HepG2 (cell line): ENCODE measurements around the gene TNS1. TPM values are rescaled to one million over a fixed set of nuclear protein-coding genes. Genes with fewer than 3 reads are reported as not detected.

Experiments used
- ATAC-seq: fragments of 200-7000 bp; cut with Tn5 transposase; 3 replicates; pipeline ENCODE4 v1.9.1; 2020; ENCODE audit warnings: mild to moderate bottlenecking, moderate library complexity
- BruUV-seq: library from RNA; stranded (reverse); fragments of 400-500 nt; replicated peaks from 2 replicates; lab custom pipeline; 2021; lab: Mats Ljungman, UMichigan
- CTCF ChIA-PET: fragments of 300-600 bp; formaldehyde crosslinking; extraction: SDS; loops from one replicate; lab custom pipeline; 2021; ENCODE audit warnings: low total read pairs, inconsistent platforms, low intra/inter-chr PET ratio; lab: Yijun Ruan, JAX
- POLR2A ChIA-PET: fragments of 350-600 bp; sonication (Branson Sonifier 250); formaldehyde crosslinking; loops from one replicate; lab custom pipeline; 2020; ENCODE audit warnings: antibody characterized with exemption, inconsistent platforms; lab: Yijun Ruan, JAX
- DNase-seq: peaks from one replicate; pipeline ENCODE4 v3.0.0-alpha.2; 2015; ENCODE audit warnings: low spot score
- FAIRE-seq: peaks from 3 replicates; lab custom pipeline; 2011; peaks lifted over from hg19 to GRCh38; lab: Jason Lieb, UNC
- H2AFZ ChIP-seq: one replicate; pipeline ENCODE4 v1.6.1; 2011; ENCODE audit warnings: low read length, inconsistent platforms
- H3K27ac ChIP-seq: fragments of 300-600 bp; 3 replicates; pipeline ENCODE4 v1.8.0; 2011; ENCODE audit warnings: mixed run types, mild to moderate bottlenecking, mixed read lengths, low read length, inconsistent platforms; ENCODE audit not compliant: insufficient read depth; ENCODE audit errors: extremely low read length
- H3K27me3 ChIP-seq, 2 experiments: fragments of 200-600 bp in 1 of 2; 2 replicates in 1 of 2; 3 replicates in 1 of 2; pipeline versions ENCODE4 v1.6.0 to v1.8.0; 2011; ENCODE audit warnings: low read length in 2 of 2, mild to moderate bottlenecking in 2 of 2, moderate library complexity in 2 of 2, inconsistent platforms in 1 of 2; ENCODE audit not compliant: insufficient read depth in 2 of 2, control insufficient read depth in 1 of 2
- H3K36me3 ChIP-seq, 2 experiments: fragments of 200-600 bp in 1 of 2; replicated peaks in 1 of 2; 2 replicates in 1 of 2; 3 replicates in 1 of 2; pipeline versions ENCODE4 v1.5.1 to v1.8.0; 2011; ENCODE audit warnings: low read length in 2 of 2, inconsistent platforms in 1 of 2; ENCODE audit not compliant: insufficient read depth in 2 of 2, control insufficient read depth in 1 of 2
- H3K4me1 ChIP-seq: 2 replicates; pipeline ENCODE4 v1.5.1; 2012; ENCODE audit warnings: low read length, inconsistent platforms; ENCODE audit not compliant: insufficient read depth
- H3K4me2 ChIP-seq: 2 replicates; pipeline ENCODE4 v1.6.0; 2011; ENCODE audit warnings: low read depth, low read length, inconsistent platforms
- H3K4me3 ChIP-seq, 3 experiments: fragments of 200-600 bp in 1 of 3; sonication (generic), shearing (Covaris generic) in 1 of 3; replicated peaks in 1 of 3; 2 replicates each; pipeline ENCODE4 v1.5.1; 2011 to 2016; ENCODE audit warnings: low read length in 3 of 3, inconsistent platforms in 2 of 3, low read depth in 2 of 3, mild to moderate bottlenecking in 2 of 3, control low read depth in 1 of 3, mixed read lengths in 1 of 3; ENCODE audit not compliant: insufficient read depth in 1 of 3
- H3K79me2 ChIP-seq: one replicate; pipeline ENCODE4 v1.6.1; 2011; ENCODE audit warnings: low read length, inconsistent platforms; ENCODE audit not compliant: insufficient read depth
- H3K9ac ChIP-seq: 2 replicates; pipeline ENCODE4 v1.6.0; 2011; ENCODE audit warnings: mild to moderate bottlenecking, low read depth, low read length, inconsistent platforms; ENCODE audit not compliant: insufficient read depth
- H3K9me3 ChIP-seq: 2 replicates; pipeline ENCODE4 v1.5.1; 2012; ENCODE audit warnings: mild to moderate bottlenecking, low read length
- H4K20me1 ChIP-seq: 2 replicates; pipeline ENCODE4 v1.6.0; 2011; ENCODE audit warnings: inconsistent platforms, mild to moderate bottlenecking, low read length, moderate library complexity; ENCODE audit not compliant: insufficient read depth
- ATF4 ChIP-seq, 2 experiments: fragments of 450-650 bp in 1 of 2; sonication (generic) in 1 of 2; formaldehyde crosslinking; IDR thresholded peaks; 2 replicates each; pipeline versions ENCODE4 v1.5.0 to v1.8.0; 2020 to 2022; ENCODE audit warnings: mild to moderate bottlenecking in 1 of 2, missing genetic modification reagents in 1 of 2
- HDAC2 ChIP-seq: sonication (generic); formaldehyde crosslinking; IDR thresholded peaks from 2 replicates; pipeline ENCODE4 v1.4.0; 2020; ENCODE audit warnings: missing genetic modification reagents
- HIVEP1 ChIP-seq: sonication (generic); formaldehyde crosslinking; IDR thresholded peaks from 2 replicates; pipeline ENCODE4 v1.4.0; 2020; ENCODE audit warnings: mild to moderate bottlenecking, missing genetic modification reagents
- HMG20B ChIP-seq: conservative IDR thresholded peaks from 2 replicates; pipeline ENCODE4 v1.6.1; 2016; ENCODE audit warnings: missing genetic modification reagents, missing compliant biosample characterization
- ISX ChIP-seq: sonication (generic); formaldehyde crosslinking; conservative IDR thresholded peaks from 2 replicates; pipeline ENCODE4 v1.5.0; 2020; ENCODE audit warnings: missing genetic modification reagents
- MXI1 ChIP-seq: IDR thresholded peaks from 3 replicates; pipeline ENCODE4 v1.6.1; 2012; ENCODE audit warnings: low read depth, low read length, inconsistent platforms, borderline replicate concordance
- PHF5A ChIP-seq: IDR thresholded peaks from one replicate; pipeline ENCODE4 v1.6.1; 2018; ENCODE audit warnings: low read depth, missing genetic modification reagents; ENCODE audit not compliant: unreplicated experiment
- SMARCE1 ChIP-seq: fragments of 450-650 bp; IDR thresholded peaks from 2 replicates; pipeline ENCODE4 v1.6.1; 2017; ENCODE audit warnings: borderline replicate concordance
- SMC3 ChIP-seq: IDR thresholded peaks from 2 replicates; pipeline ENCODE4 v1.6.1; 2011; ENCODE audit warnings: low read length, improper control_type of control experiment
- SP4 ChIP-seq: sonication (generic); formaldehyde crosslinking; IDR thresholded peaks from 2 replicates; pipeline ENCODE4 v1.8.1; 2023; ENCODE audit warnings: mild to moderate bottlenecking, missing genetic modification reagents
- TAF15 ChIP-seq: fragments of 200-400 bp; formaldehyde crosslinking; IDR thresholded peaks from one replicate; pipeline ENCODE4 v1.6.1; 2018; ENCODE audit warnings: mild to moderate bottlenecking, low read depth, low read length; ENCODE audit not compliant: poor library complexity, severe bottlenecking
- THYN1 ChIP-seq: sonication (generic); formaldehyde crosslinking; IDR thresholded peaks from 2 replicates; pipeline ENCODE4 v1.8.1; 2023; ENCODE audit warnings: low read depth, mild to moderate bottlenecking, moderate library complexity, missing genetic modification reagents, borderline replicate concordance
- ZFP36L2 ChIP-seq: sonication (generic); formaldehyde crosslinking; IDR thresholded peaks from 2 replicates; pipeline ENCODE4 v1.4.0; 2020; ENCODE audit warnings: missing genetic modification reagents
- ZFX ChIP-seq: sonication (generic); formaldehyde crosslinking; IDR thresholded peaks from 2 replicates; pipeline ENCODE4 v1.4.0; 2020; ENCODE audit warnings: mild to moderate bottlenecking, low read depth, missing genetic modification reagents, moderate library complexity
- ZNF33A ChIP-seq: sonication (generic); formaldehyde crosslinking; IDR thresholded peaks from 2 replicates; pipeline ENCODE4 v1.5.1; 2020; ENCODE audit warnings: missing genetic modification reagents, mild to moderate bottlenecking, moderate library complexity, borderline replicate concordance
- ZNF354B ChIP-seq: sonication (generic); formaldehyde crosslinking; IDR thresholded peaks from 2 replicates; pipeline ENCODE4 v1.8.0; 2022; ENCODE audit warnings: mild to moderate bottlenecking, missing genetic modification reagents
- ZNF614 ChIP-seq: IDR thresholded peaks from 2 replicates; pipeline ENCODE4 v1.6.1; 2018; ENCODE audit warnings: missing biosample characterization, missing genetic modification reagents, inconsistent platforms, borderline replicate concordance
- ZNF687 ChIP-seq: sonication (generic); formaldehyde crosslinking; IDR thresholded peaks from 2 replicates; pipeline ENCODE4 v1.5.1; 2020; ENCODE audit warnings: mild to moderate bottlenecking, missing genetic modification reagents, moderate library complexity
- ZNF691 ChIP-seq: sonication (generic); formaldehyde crosslinking; IDR thresholded peaks from 2 replicates; pipeline ENCODE4 v1.4.0; 2020; ENCODE audit warnings: missing genetic modification reagents, low read depth, mild to moderate bottlenecking, borderline replicate concordance
- WGBS: methylation state at CpG from one replicate; pipeline ENCODE4 v1.1.6; 2017; ENCODE audit warnings: low lambda C conversion rate; 5-methylcytosine and 5-hydroxymethylcytosine counted together
- in situ Hi-C: cut with HindIII; loops from 2 replicates; pipeline ENCODE4 v1.10.0; 2017; ENCODE audit warnings: low pct_unique_long_range_greater_than_20kb; ENCODE audit not compliant: extremely low pct_ligation_motif_present
- intact Hi-C: fragments of 100-400 bp; cut with micrococcal nuclease; formaldehyde crosslinking; loops from one replicate; pipeline ENCODE4 v1.10.0; 2022; ENCODE audit not compliant: unreplicated experiment
- polyA plus RNA-seq, 8 experiments: library from polyadenylated mRNA; depleted of rRNA in 3 of 8; stranded (reverse) in 7 of 8; unstranded in 1 of 8; fragments of >200 nt; fragmentation: Illumina TruSeq in 4 of 8; extraction: Trizol in 4 of 8; gene quantifications; 2 replicates each; pipeline versions ENCODE4 v1.2.1 to v1.2.3, GENCODE V29; 2011 to 2016; ENCODE audit warnings: low read depth in 4 of 8, missing spikeins in 1 of 8, mixed read lengths in 1 of 8; ENCODE audit not compliant: insufficient read depth in 1 of 8
- total RNA-seq, 5 experiments: library from RNA; depleted of rRNA; stranded (reverse); fragments of >200 nt; fragmentation: Illumina TruSeq; extraction: Trizol; gene quantifications; 2 replicates each; pipeline ENCODE4 v1.2.3, GENCODE V29; 2016; ENCODE audit warnings: low read depth in 1 of 5

The TNS1 gene
- total and polyA plus RNA-seq, 2 of the 13 experiments (the other 11 are each of a cell fraction or from before 2014, with no cell fraction given) = 1.9 to 118 TPM

- WGBS = 98% methylated on average over 7 of the region's 7 CpGs
- no peak for FAIRE-seq
- TF ChIP-seq SMC3 (no peak), SMARCE1 (no peak), PHF5A (CRISPR knock-in tag) (no peak), ZNF614 (CRISPR knock-in tag) (0 out of 2 replicates have a peak, but pooled peaks have one; percentile 29), ZNF687 (CRISPR knock-in tag) (0 out of 2 replicates have a peak, but pooled peaks have one; percentile 4), ATF4 (CRISPR knock-in tag; IDR thresholded peaks at IDR 0.05) (no peak), HDAC2 (peak; percentile 14; the same call in 1 of the 2 replicates), HMG20B (CRISPR knock-in tag) (no peak), ZNF691 (CRISPR knock-in tag) (0 out of 2 replicates have a peak, but pooled peaks have one; percentile 25), ZNF33A (CRISPR knock-in tag) (no peak), TAF15 (no peak), MXI1 (no peak), SP4 (CRISPR knock-in tag) (peak; percentile 44; the same call in 1 of the 2 replicates), HIVEP1 (CRISPR knock-in tag) (no peak), ISX (CRISPR knock-in tag) (no peak), ZFP36L2 (CRISPR knock-in tag) (no peak), ZNF354B (CRISPR knock-in tag) (no peak), THYN1 (CRISPR knock-in tag) (no peak), ZFX (CRISPR knock-in tag) (peak; percentile 64; the same call in 1 of the 2 replicates)
These were observed 101.9 kb downstream of the TNS1 start for GRCh38 chr2:217900780-217901360.

More at GRCh38 chr2:217900780-217901360, 101.9 kb downstream of the TNS1 start:
- H3K4me3 ChIP-seq = peak overlapping the region; percentile 48 to 63 (median 62)
- H3K27me3 ChIP-seq = no peaks in the 10 kb centered on the region
- peak overlapping the region; percentile 89 for H3K27ac ChIP-seq
- H2AFZ ChIP-seq = no peak overlapping the region
- BruUV-seq = no TSS peak
- peaks cover 83% of the 10 kb centered on the region for H3K4me1 ChIP-seq
- H3K4me2 ChIP-seq = peak overlapping the region; percentile 81
- H3K9ac ChIP-seq = peak overlapping the region; percentile 64; the same call in 1 of the 2 replicates
- H3K36me3 ChIP-seq = peaks cover 20 to 27% of the 10 kb centered on the region in 2 experiments
- ChIA-PET CTCF (interaction anchor here (2.2 kb wide), 1 partner anchor 14 kb away, joined by 16 read pairs; no protein-coding TSS in a partner anchor), POLR2A (interaction anchor here (2.4 to 2.6 kb wide), 2 partner anchors 10 to 111 kb away, joined by 10 read pairs; no protein-coding TSS in a partner anchor)
- ATAC-seq (no peak), DNase-seq (no peak)
- H4K20me1 ChIP-seq = peaks cover 3% of the 10 kb centered on the region; the same call in 1 of the 2 replicates
- peaks cover 25% of the 10 kb centered on the region for H3K79me2 ChIP-seq
- no peaks in the 10 kb centered on the region for H3K9me3 ChIP-seq
- in situ Hi-C loops (no loop called here), intact Hi-C loops (loop anchor here (5.0 kb wide), 2 partner anchors 41 to 114 kb away; no protein-coding TSS in a partner anchor)
